HCT116 (cell line): ENCODE data around the gene TGM2. TPM values are rescaled to one million over a fixed set of nuclear protein-coding genes. Genes with fewer than 3 reads are reported as not detected.

Source experiments
- ATAC-seq: fragments of 200-7000 bp; cut with Tn5 transposase; 2 replicates; pipeline ENCODE4 v1.9.1; 2020; ENCODE audit warnings: mild to moderate bottlenecking, moderate library complexity
- BruUV-seq: library from RNA; stranded (reverse); fragments of 400-500 nt; replicated peaks from 2 replicates; lab custom pipeline; 2021; lab: Mats Ljungman, UMichigan
- CTCF ChIA-PET: fragments of 300-600 bp; sonication (Branson Sonifier 250); formaldehyde crosslinking; loops from one replicate; lab custom pipeline; 2021; ENCODE audit warnings: antibody characterized with exemption; lab: Charles Lee
- POLR2A ChIA-PET: fragments of 300-600, 350-600 bp; sonication (Branson Sonifier 250); formaldehyde crosslinking; loops from one replicate; lab custom pipeline; 2021; ENCODE audit warnings: antibody characterized with exemption; lab: Charles Lee
- RAD21 ChIA-PET, 2 experiments: fragments of 300-600 bp; sonication (Branson Sonifier 250); formaldehyde crosslinking; loops; one replicate each; lab custom pipeline; 2023; ENCODE audit warnings: low total read pairs in 2 of 2; ENCODE audit not compliant: uncharacterized antibody in 2 of 2, unreplicated experiment in 2 of 2, low non-redundant PET in 1 of 2; lab: Charles Lee
- DNase-seq: peaks from one replicate; pipeline ENCODE4 v3.0.0-alpha.2; 2010; ENCODE audit warnings: low read depth, low spot score
- H2AFZ ChIP-seq: fragments of 200-600 bp; shearing (Covaris generic), sonication (generic); 2 replicates; pipeline ENCODE4 v1.6.1; 2017; ENCODE audit warnings: low read depth, mixed run types, mixed read lengths, antibody characterized with exemption, low read length; ENCODE audit not compliant: poor library complexity, severe bottlenecking
- H3K27ac ChIP-seq: 2 replicates; pipeline ENCODE4 v1.5.1; 2012; ENCODE audit warnings: low read depth, low read length
- H3K27me3 ChIP-seq: fragments of 200-600 bp; sonication (generic); 2 replicates; pipeline ENCODE4 v1.6.1; 2016; ENCODE audit warnings: mixed run types, low read length, mixed read lengths; ENCODE audit not compliant: insufficient read depth
- H3K36me3 ChIP-seq, 2 experiments: fragments of 200-500 bp in 1 of 2; fragments of 200-600 bp in 1 of 2; sonication (Bioruptor generic) in 1 of 2; sonication (generic) in 1 of 2; 2 replicates each; pipeline versions ENCODE4 v1.5.1 to v1.6.1; 2014 to 2016; ENCODE audit warnings: low read length in 2 of 2, inconsistent platforms in 1 of 2, mixed read lengths in 1 of 2, mixed run types in 1 of 2; ENCODE audit not compliant: insufficient read depth in 2 of 2, control insufficient read depth in 1 of 2
- H3K4me1 ChIP-seq, 2 experiments: fragments of 200-600 bp in 1 of 2; sonication (generic) in 1 of 2; 2 replicates each; pipeline versions ENCODE4 v1.5.1 to v1.6.1; 2012 to 2017; ENCODE audit warnings: low read length in 2 of 2, inconsistent platforms in 1 of 2, mild to moderate bottlenecking in 1 of 2, mixed read lengths in 1 of 2, mixed run types in 1 of 2, moderate library complexity in 1 of 2; ENCODE audit not compliant: insufficient read depth in 2 of 2, control insufficient read depth in 1 of 2
- H3K4me2 ChIP-seq: fragments of 200-600 bp; sonication (generic); 2 replicates; pipeline ENCODE4 v1.6.1; 2017; ENCODE audit warnings: mixed run types, low read length, mixed read lengths
- H3K4me3 ChIP-seq, 2 experiments: fragments of 200-600 bp in 1 of 2; sonication (generic) in 1 of 2; replicated peaks in 1 of 2; 2 replicates each; pipeline ENCODE4 v1.5.1; 2011 to 2016; ENCODE audit warnings: low read length in 2 of 2, control low read depth in 1 of 2, low read depth in 1 of 2, mild to moderate bottlenecking in 1 of 2, mixed read lengths in 1 of 2, mixed run types in 1 of 2
- H3K79me2 ChIP-seq: fragments of 200-600 bp; sonication (generic); 2 replicates; pipeline ENCODE4 v1.6.1; 2017; ENCODE audit warnings: mild to moderate bottlenecking, mixed run types, low read length, moderate library complexity, mixed read lengths; ENCODE audit not compliant: insufficient read depth
- H3K9ac ChIP-seq: fragments of 200-600 bp; sonication (generic); 2 replicates; pipeline ENCODE4 v1.6.1; 2016; ENCODE audit warnings: low read length, mixed read lengths
- H3K9me2 ChIP-seq: fragments of 200-600 bp; sonication (generic), shearing (Covaris generic); 2 replicates; pipeline ENCODE4 v1.6.1; 2017; ENCODE audit warnings: mixed run types, mild to moderate bottlenecking, moderate library complexity; ENCODE audit not compliant: insufficient read depth
- H3K9me3 ChIP-seq, 2 experiments: fragments of 200-500 bp in 1 of 2; fragments of 200-600 bp in 1 of 2; sonication (Bioruptor generic) in 1 of 2; sonication (generic) in 1 of 2; 2 replicates each; pipeline ENCODE4 v1.6.1; 2014 to 2017; ENCODE audit warnings: low read length in 2 of 2, mixed read lengths in 2 of 2, inconsistent platforms in 1 of 2, low read depth in 1 of 2, mild to moderate bottlenecking in 1 of 2, mixed run types in 1 of 2, moderate library complexity in 1 of 2; ENCODE audit not compliant: control insufficient read depth in 1 of 2, insufficient read depth in 1 of 2
- H4K20me1 ChIP-seq: fragments of 200-600 bp; sonication (generic), shearing (Covaris generic); 2 replicates; pipeline ENCODE4 v1.6.1; 2017; ENCODE audit warnings: mixed run types, mild to moderate bottlenecking, moderate library complexity; ENCODE audit not compliant: insufficient read depth
- EGR1 ChIP-seq: IDR thresholded peaks from 2 replicates; pipeline ENCODE4 v1.6.1; 2012; ENCODE audit warnings: low read depth
- MAX ChIP-seq: IDR thresholded peaks from 2 replicates; pipeline ENCODE4 v1.6.1; 2012
- REST ChIP-seq: IDR thresholded peaks from 2 replicates; pipeline ENCODE4 v1.6.1; 2012; ENCODE audit warnings: low read depth
- SIN3A ChIP-seq: IDR thresholded peaks from 2 replicates; pipeline ENCODE4 v1.6.1; 2012; ENCODE audit warnings: low read depth
- intact Hi-C: fragments of 100-400 bp; cut with micrococcal nuclease; formaldehyde crosslinking; loops from 2 replicates; pipeline ENCODE4 v1.10.0; 2022
- total RNA-seq: library from RNA; stranded (reverse); gene quantifications from one replicate; pipeline ENCODE4 v1.2.1, GENCODE V29; 2021; ENCODE audit not compliant: unreplicated experiment
- TF ChIP-seq, protein P1 (sequence below): IDR thresholded peaks from 2 replicates; pipeline ENCODE4 v1.6.1; 2011; ENCODE audit warnings: mild to moderate bottlenecking, low read length, moderate library complexity; ENCODE audit not compliant: insufficient replicate concordance; ENCODE audit errors: extremely low read depth

Gene TGM2
- total RNA-seq, 1 experiment from 2014 or later, result 6.1 TPM

DNA sequence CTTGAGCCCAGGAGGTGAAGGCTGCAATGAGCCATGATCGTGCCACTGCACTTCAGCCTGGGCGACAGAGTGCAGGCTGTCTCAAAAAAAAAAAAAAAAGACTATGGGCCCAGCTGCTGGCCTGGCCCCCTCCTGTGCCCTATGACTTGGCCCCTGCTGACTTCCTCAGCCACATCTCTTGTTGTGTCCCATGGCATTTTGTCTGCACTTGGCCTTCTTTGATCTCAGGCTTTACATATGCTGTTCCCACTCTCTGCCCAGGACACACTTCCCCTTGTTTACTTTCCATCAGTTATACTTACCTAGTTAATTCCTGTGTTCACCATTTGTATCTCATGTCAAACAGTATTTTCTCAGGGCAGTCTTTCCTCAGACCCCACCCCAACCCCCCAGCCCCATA lies 87.0 kb downstream of the TGM2 start:
- BruUV-seq, result no TSS peak
- DNase-seq (no peak), ATAC-seq (no peak)
- Histone ChIP-seq H3K9me3 (no peaks in the 10 kb centered on the region), H3K9me2 (no peaks in the 10 kb centered on the region), H3K4me3 (no peak overlapping the region), H3K4me1 (no peaks in the 10 kb centered on the region), H3K27me3 (no peaks in the 10 kb centered on the region), H2AFZ (no peak overlapping the region), H4K20me1 (no peaks in the 10 kb centered on the region), H3K36me3 (peaks cover 0 to 4% of the 10 kb centered on the region in 2 experiments; a peak in 2 of 4 replicates), H3K4me2 (no peak overlapping the region), H3K79me2 (peaks cover 40% of the 10 kb centered on the region), H3K27ac (no peak overlapping the region), H3K9ac (no peak overlapping the region)
- CTCF ChIA-PET, result no interaction called here
- TF ChIP-seq EGR1, result no peak
- TF ChIP-seq, protein P1, sequence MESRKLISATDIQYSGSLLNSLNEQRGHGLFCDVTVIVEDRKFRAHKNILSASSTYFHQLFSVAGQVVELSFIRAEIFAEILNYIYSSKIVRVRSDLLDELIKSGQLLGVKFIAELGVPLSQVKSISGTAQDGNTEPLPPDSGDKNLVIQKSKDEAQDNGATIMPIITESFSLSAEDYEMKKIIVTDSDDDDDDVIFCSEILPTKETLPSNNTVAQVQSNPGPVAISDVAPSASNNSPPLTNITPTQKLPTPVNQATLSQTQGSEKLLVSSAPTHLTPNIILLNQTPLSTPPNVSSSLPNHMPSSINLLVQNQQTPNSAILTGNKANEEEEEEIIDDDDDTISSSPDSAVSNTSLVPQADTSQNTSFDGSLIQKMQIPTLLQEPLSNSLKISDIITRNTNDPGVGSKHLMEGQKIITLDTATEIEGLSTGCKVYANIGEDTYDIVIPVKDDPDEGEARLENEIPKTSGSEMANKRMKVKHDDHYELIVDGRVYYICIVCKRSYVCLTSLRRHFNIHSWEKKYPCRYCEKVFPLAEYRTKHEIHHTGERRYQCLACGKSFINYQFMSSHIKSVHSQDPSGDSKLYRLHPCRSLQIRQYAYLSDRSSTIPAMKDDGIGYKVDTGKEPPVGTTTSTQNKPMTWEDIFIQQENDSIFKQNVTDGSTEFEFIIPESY, result no peak
- no peak for TF ChIP-seq REST
- TF ChIP-seq SIN3A, result no peak
- no peak for TF ChIP-seq MAX
- intact Hi-C loops, result no loop called here
- POLR2A ChIA-PET, result no interaction called here
- RAD21 ChIA-PET, result no interaction called here

Other genes starting within 250 kb of the TGM2 start
- 26.9 TPM for gene TTI1, start 131.8 kb downstream of the TGM2 start, total RNA-seq
- gene RPRD1B, start 131.5 kb downstream of the TGM2 start, total RNA-seq, result 30.7 TPM
- gene KIAA1755, start 95.5 kb upstream of the TGM2 start, total RNA-seq, result not detected
- gene BPI, start 138.9 kb upstream of the TGM2 start, total RNA-seq, result not detected
- gene LBP, start 181.2 kb upstream of the TGM2 start, total RNA-seq, result 0.15 TPM